Kidney (tissue), 14 donors: ENCODE results near the gene PSMD8. TPM values are rescaled to one million over a fixed set of nuclear protein-coding genes. Genes with fewer than 3 reads are reported as not detected.

Experiments
- DNase-seq, 5 donors: peaks; one replicate each; pipeline ENCODE4 v3.0.0-alpha.2; 2013 to 2020
- FAIRE-seq: peaks from 2 replicates; lab custom pipeline; 2012; peaks lifted over from hg19 to GRCh38; lab: Jason Lieb, UNC
- H3K27ac ChIP-seq, 2 donors: one replicate each; pipeline ENCODE4 v1.7.0; 2013; ENCODE audit warnings: low read depth in 2 of 2, low read length in 2 of 2, inconsistent platforms in 1 of 2
- H3K27me3 ChIP-seq: one replicate; pipeline ENCODE4 v1.7.1; 2013; ENCODE audit warnings: low read length, inconsistent platforms; ENCODE audit not compliant: control insufficient read depth, insufficient read depth
- H3K36me3 ChIP-seq, 3 donors: one replicate each; pipeline versions ENCODE4 v1.7.0 to v1.7.1; 2013; ENCODE audit warnings: low read length in 3 of 3, control low read depth in 1 of 3, inconsistent platforms in 1 of 3; ENCODE audit not compliant: insufficient read depth in 3 of 3, control insufficient read depth in 2 of 3
- H3K4me1 ChIP-seq, 3 donors: one replicate each; pipeline versions ENCODE4 v1.7.0 to v1.7.1; 2013; ENCODE audit warnings: low read length in 3 of 3, inconsistent platforms in 1 of 3, low read depth in 1 of 3; ENCODE audit not compliant: control insufficient read depth in 2 of 3, insufficient read depth in 2 of 3
- H3K4me3 ChIP-seq, 3 donors: one replicate each; pipeline versions ENCODE4 v1.7.0 to v1.8.1; 2013; ENCODE audit warnings: low read length in 3 of 3, control low read depth in 1 of 3, inconsistent platforms in 1 of 3
- H3K9ac ChIP-seq, 3 donors: one replicate each; pipeline versions ENCODE4 v1.7.0 to v1.7.1; 2013; ENCODE audit warnings: low read length in 3 of 3, control low read depth in 1 of 3, inconsistent platforms in 1 of 3
- H3K9me3 ChIP-seq, 3 donors: one replicate each; pipeline versions ENCODE4 v1.7.0 to v1.7.1; 2013; ENCODE audit warnings: low read length in 3 of 3, control low read depth in 1 of 3, inconsistent platforms in 1 of 3; ENCODE audit not compliant: control insufficient read depth in 2 of 3, insufficient read depth in 1 of 3
- CTCF ChIP-seq: IDR thresholded peaks from 3 replicates; pipeline ENCODE4 v1.5.1; 2012; ENCODE audit warnings: mild to moderate bottlenecking, moderate library complexity, borderline replicate concordance; ENCODE audit not compliant: insufficient read depth; ENCODE audit errors: extremely low read depth
- intact Hi-C: fragments of 100-400 bp; cut with DNase I; formaldehyde crosslinking; loops from one replicate; pipeline ENCODE4 v1.11.1; 2022
- polyA plus RNA-seq: library from polyadenylated mRNA; stranded (reverse); fragments of 350-450 nt; fragmentation: Illumina TruSeq; extraction: RNeasy Lipid Tissue Mini Kit (QIAGEN cat#74804); gene quantifications from one replicate; pipeline ENCODE4 v1.2.3, GENCODE V29; 2014; ENCODE audit warnings: low read depth, low replicate concordance; ENCODE audit not compliant: insufficient read depth
- total RNA-seq: library from RNA; stranded (reverse); fragmentation: NEBNext Ultra II Directional; extraction: Animal tissue kit (Norgen Biotek cat#: 25700); gene quantifications from one replicate; pipeline ENCODE4 v1.2.1, GENCODE V29; 2021
- donor health status: control.
- donor health status: control.
- donor health status: control.
- donor health status: control.
- donor health status: control.
- donor health status: DM: yes; HTN: yes; CAD: no.
- donor health status: Normal renal cell carcinoma (clear cell type).

The PSMD8 gene
- total and polyA plus RNA-seq, 2 donors from 2014 or later: 126 to 217 TPM

GRCh38 chr19:38430931-38431330 lies 56.6 kb downstream of the PSMD8 start:
- H3K4me3 ChIP-seq: no peak overlapping the region
- no peaks in the 10 kb centered on the region for H3K27me3 ChIP-seq
- H3K36me3 ChIP-seq: no peaks in the 10 kb centered on the region
- H3K9ac ChIP-seq: no peak overlapping the region
- H3K4me1 ChIP-seq: no peaks in the 10 kb centered on the region
- intact Hi-C loops: no loop called here
- no peak for TF ChIP-seq CTCF
- no peak overlapping the region for H3K27ac ChIP-seq
- H3K9me3 ChIP-seq: no peaks in the 10 kb centered on the region
- FAIRE-seq (no peak), DNase-seq (no peak)

- Histone ChIP-seq H3K4me1 (no peaks in the 10 kb centered on the region), H3K4me3 (no peak within 1 kb of the TSS), H3K27me3 (no peaks in the 10 kb centered on the region), H3K9me3 (no peaks in the 10 kb centered on the region), H3K36me3 (no peaks in the 10 kb centered on the region), H3K27ac (no peak within 1 kb of the TSS), H3K9ac (no peak within 1 kb of the TSS)
- FAIRE-seq: no peak
- no peak for TF ChIP-seq CTCF
- intact Hi-C loops: no loop called here
- DNase-seq: peak; percentile 45 to 71 (median 64)
Observed at GRCh38 chr19:38433268-38433733, 58.9 kb downstream of the PSMD8 start, which contains the start of gene RYR1. Gene RYR1 (plus strand): TSS chr19:38433691. CDS start chr19:38433830, 139 bp downstream.

Other genes starting within 250 kb of the PSMD8 start
- not detected for gene DPF1, start 150.3 kb upstream of the PSMD8 start, total RNA-seq
- not detected for gene DPF1, start 150.3 kb upstream of the PSMD8 start, polyA plus RNA-seq
- 66.0 TPM for gene PPP1R14A, start 118.2 kb upstream of the PSMD8 start, total RNA-seq
- gene PPP1R14A, start 118.2 kb upstream of the PSMD8 start, polyA plus RNA-seq: 69.9 TPM
- 381 TPM for gene SPINT2, start 110.0 kb upstream of the PSMD8 start, total RNA-seq
- gene SPINT2, start 110.0 kb upstream of the PSMD8 start, polyA plus RNA-seq: 425 TPM
- gene C19orf33, start 70.3 kb upstream of the PSMD8 start, total RNA-seq: 43.9 TPM
- 40.3 TPM for gene C19orf33, start 70.3 kb upstream of the PSMD8 start, polyA plus RNA-seq
- gene YIF1B, start 58.6 kb upstream of the PSMD8 start, total RNA-seq: 30.3 TPM
- gene YIF1B, start 58.6 kb upstream of the PSMD8 start, polyA plus RNA-seq: 62.7 TPM
- gene KCNK6, start 54.7 kb upstream of the PSMD8 start, total RNA-seq: 7.2 TPM
- 2.2 TPM for gene KCNK6, start 54.7 kb upstream of the PSMD8 start, polyA plus RNA-seq
- gene CATSPERG, start 38.7 kb upstream of the PSMD8 start, total RNA-seq: 9.6 TPM
- 6.0 TPM for gene CATSPERG, start 38.7 kb upstream of the PSMD8 start, polyA plus RNA-seq
- gene GGN, start 13.5 kb downstream of the PSMD8 start, total RNA-seq: 1.6 TPM
- gene GGN, start 13.5 kb downstream of the PSMD8 start, polyA plus RNA-seq: 0.92 TPM
- gene SPRED3, start 14.1 kb downstream of the PSMD8 start, total RNA-seq: 8.7 TPM
- gene SPRED3, start 14.1 kb downstream of the PSMD8 start, polyA plus RNA-seq: 0.17 TPM
- gene FAM98C, start 28.5 kb downstream of the PSMD8 start, total RNA-seq: 22.3 TPM
- 25.2 TPM for gene FAM98C, start 28.5 kb downstream of the PSMD8 start, polyA plus RNA-seq
- gene RASGRP4, start 51.6 kb downstream of the PSMD8 start, total RNA-seq: 3.6 TPM
- 0.80 TPM for gene RASGRP4, start 51.6 kb downstream of the PSMD8 start, polyA plus RNA-seq
- 2.8 TPM for gene RYR1, start 59.1 kb downstream of the PSMD8 start, total RNA-seq
- gene RYR1, start 59.1 kb downstream of the PSMD8 start, polyA plus RNA-seq: 0.69 TPM
- gene MAP4K1, start 243.4 kb downstream of the PSMD8 start, total RNA-seq: 17.7 TPM
- 3.9 TPM for gene MAP4K1, start 243.4 kb downstream of the PSMD8 start, polyA plus RNA-seq
- gene EIF3K, start 244.6 kb downstream of the PSMD8 start, total RNA-seq: 259 TPM
- gene EIF3K, start 244.6 kb downstream of the PSMD8 start, polyA plus RNA-seq: 723 TPM